Measurements from ENCODE around the gene OLFM3. TPM values are rescaled to one million over a fixed set of nuclear protein-coding genes. Genes with fewer than 3 reads are reported as not detected.

Gene OLFM3
- total RNA-seq, 4 donors from 2014 or later, result 1.2 TPM; not detected in 3

- intact Hi-C loops (cut with DNase I; ENCODE audit: low total_unique reads), result no loop called here
- Histone ChIP-seq H3K27me3 (no peaks in the 10 kb centered on the region), H3K4me3 (no peak overlapping the region), H3K9me3 (no peaks in the 10 kb centered on the region), H3K4me1 (no peaks in the 10 kb centered on the region), H3K36me3 (no peaks in the 10 kb centered on the region), H3K27ac (no peak overlapping the region)
- no peak for DNase-seq
- TF ChIP-seq POLR2A (IDR thresholded peaks at IDR 0.05), result no peak
- TF ChIP-seq CTCF (IDR thresholded peaks at IDR 0.05), result no peak
Measured at GRCh38 chr1:101875891-101876290, 120.8 kb downstream of the OLFM3 start.

GRCh38 chr1:101873672-101874071 is 123.1 kb downstream of the OLFM3 start:
- intact Hi-C loops (cut with DNase I; ENCODE audit: low total_unique reads), result no loop called here
- Histone ChIP-seq H3K4me3 (no peak overlapping the region), H3K9me3 (no peaks in the 10 kb centered on the region), H3K27me3 (no peaks in the 10 kb centered on the region), H3K36me3 (no peaks in the 10 kb centered on the region), H3K27ac (no peak overlapping the region), H3K4me1 (no peaks in the 10 kb centered on the region)
- no peak for DNase-seq
- TF ChIP-seq CTCF (IDR thresholded peaks at IDR 0.05), result no peak
- TF ChIP-seq POLR2A (IDR thresholded peaks at IDR 0.05), result no peak

- Histone ChIP-seq H3K27ac (no peak overlapping the region), H3K27me3 (no peaks in the 10 kb centered on the region)
Measured at GRCh38 chr1:101859941-101860340, 136.8 kb downstream of the OLFM3 start.

GRCh38 chr1:101854271-101854670 is 142.5 kb downstream of the OLFM3 start:
- Histone ChIP-seq H3K4me1 (no peaks in the 10 kb centered on the region), H3K9me3 (no peaks in the 10 kb centered on the region), H3K27me3 (no peaks in the 10 kb centered on the region), H3K4me3 (no peak overlapping the region), H3K27ac (no peak overlapping the region), H3K36me3 (no peaks in the 10 kb centered on the region)
- TF ChIP-seq POLR2A (IDR thresholded peaks at IDR 0.05) (no peak), CTCF (IDR thresholded peaks at IDR 0.05) (no peak)
- intact Hi-C loops (cut with DNase I; ENCODE audit: low total_unique reads), result no loop called here
- DNase-seq, result no peak

More at GRCh38 chr1:101859941-101860340, 136.8 kb downstream of the OLFM3 start:
- H3K4me1 ChIP-seq, result no peaks in the 10 kb centered on the region
- TF ChIP-seq POLR2A (IDR thresholded peaks at IDR 0.05) (no peak), CTCF (IDR thresholded peaks at IDR 0.05) (no peak)
- intact Hi-C loops (cut with DNase I; ENCODE audit: low total_unique reads), result no loop called here
- DNase-seq, result no peak
- H3K4me3 ChIP-seq, result no peak overlapping the region
- H3K9me3 ChIP-seq, result no peaks in the 10 kb centered on the region
- H3K36me3 ChIP-seq, result no peaks in the 10 kb centered on the region

- intact Hi-C loops (cut with DNase I; ENCODE audit: low total_unique reads), result no loop called here
- Histone ChIP-seq H3K27me3 (no peaks in the 10 kb centered on the region), H3K4me1 (no peaks in the 10 kb centered on the region), H3K9me3 (no peaks in the 10 kb centered on the region), H3K36me3 (no peaks in the 10 kb centered on the region), H3K4me3 (no peak overlapping the region), H3K27ac (no peak overlapping the region)
- no peak for TF ChIP-seq CTCF (IDR thresholded peaks at IDR 0.05)
- TF ChIP-seq POLR2A (IDR thresholded peaks at IDR 0.05), result no peak
- no peak for DNase-seq
Measured at GRCh38 chr1:101852936-101853335, 143.8 kb downstream of the OLFM3 start.

Measured in uterus (tissue), 4 donors.